ENCODE measurements around the gene PTPN3. TPM values are rescaled to one million over a fixed set of nuclear protein-coding genes. Genes with fewer than 3 reads are reported as not detected.

PTPN3 gene
- total and polyA plus RNA-seq, 10 of the 15 experiments (the other 5 are each of a cell fraction or from before 2014, with no cell fraction given), result 0.18 to 1.3 (median 0.39) TPM

DNA sequence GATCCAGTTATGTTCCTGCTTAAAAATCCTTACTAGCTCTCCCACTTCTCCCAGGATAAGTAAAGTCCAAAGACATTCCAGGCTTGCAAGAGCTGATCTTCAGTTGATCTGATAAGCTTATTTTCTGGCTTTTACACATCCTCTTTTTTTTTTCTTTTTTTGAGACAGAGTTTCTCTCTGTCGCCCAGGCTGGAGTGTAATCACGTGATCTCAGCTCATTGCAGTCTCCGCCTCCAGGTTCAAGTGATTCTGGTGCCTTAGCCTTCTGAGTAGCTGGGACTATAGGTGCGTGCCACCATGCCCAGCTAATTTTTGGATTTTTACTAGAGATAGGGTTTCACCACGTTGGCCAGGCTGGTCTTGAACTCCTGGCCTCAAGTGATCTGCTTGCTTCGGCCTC lies 37.3 kb upstream of the PTPN3 start (continued):
- no peak for TF ChIP-seq ZNF687 (IDR thresholded peaks at IDR 0.05)

GRCh38 chr9:109534151-109534550 lies 36.0 kb upstream of the PTPN3 start:
- Histone ChIP-seq H3K27ac (ENCODE audit: control insufficient read depth, insufficient read depth) (no peak overlapping the region), H3K4me1 (ENCODE audit: control insufficient read depth, insufficient read depth, low read length) (no peaks in the 10 kb centered on the region), H4K20me1 (ENCODE audit: control insufficient read depth, insufficient read depth) (no peaks in the 10 kb centered on the region), H3K36me3 (ENCODE audit: control insufficient read depth in 2 of 2, insufficient read depth in 2 of 2, low read length in 1 of 2) (no peaks in the 10 kb centered on the region), H3K9me3 (replicated peaks; ENCODE audit: control insufficient read depth, insufficient read depth, low read length) (no peaks in the 10 kb centered on the region), H3K4me2 (ENCODE audit: control insufficient read depth, insufficient read depth) (no peak overlapping the region), H2AFZ (ENCODE audit: control insufficient read depth, low read depth, low read length) (no peak overlapping the region), H3K27me3 (replicated peaks in 1 of 2; ENCODE audit: control insufficient read depth in 2 of 2, insufficient read depth in 2 of 2, low read length in 1 of 2) (no peaks in the 10 kb centered on the region; a peak in 1 of 4 replicates), H3K9ac (ENCODE audit: control insufficient read depth, insufficient read depth, low read length) (no peak overlapping the region), H3K79me2 (ENCODE audit: control insufficient read depth, insufficient read depth, low read length) (no peaks in the 10 kb centered on the region), H3K4me3 (no peak overlapping the region)
- WGBS (ENCODE audit: insufficient coverage, insufficient replicate concordance, low lambda C conversion rate, missing lambda C conversion rate), result 84% methylated on average over 24 of the region's 36 CpGs
- ChIA-PET POLR2A (no interaction called here), RAD21 (ENCODE audit: unreplicated experiment) (no interaction called here), SMC1A (ENCODE audit: uncharacterized antibody, unreplicated experiment) (no interaction called here), CTCF (no interaction called here)
- BruUV-seq (replicated peaks), result no TSS peak
- DNase-seq (ENCODE audit: low read depth, low spot score) (no peak), FAIRE-seq (no peak), ATAC-seq (no peak)
- TF ChIP-seq HDGF (IDR thresholded peaks at IDR 0.05) (no peak), WRNIP1 (IDR thresholded peaks at IDR 0.05; ENCODE audit: borderline replicate concordance, low read depth, low read length) (no peak), GABPA (IDR thresholded peaks at IDR 0.05; ENCODE audit: low read depth) (no peak), IRF4 (IDR thresholded peaks at IDR 0.05; ENCODE audit: low read depth, low read length) (no peak), IKZF2 (IDR thresholded peaks at IDR 0.05) (no peak), SRF (IDR thresholded peaks at IDR 0.05; ENCODE audit: low read depth in 2 of 2, low read length in 2 of 2) (no peak), POLR2A (IDR thresholded peaks at IDR 0.05; ENCODE audit: low read depth, low read length) (no peak), PAX8 (IDR thresholded peaks at IDR 0.05) (no peak), FOS (IDR thresholded peaks at IDR 0.05; ENCODE audit: borderline replicate concordance, extremely low read depth, insufficient read length) (no peak), E2F4 (IDR thresholded peaks at IDR 0.05; ENCODE audit: low read depth, low read length) (no peak), MAX (IDR thresholded peaks at IDR 0.05; ENCODE audit: low read depth, low read length) (no peak), BCL11A (IDR thresholded peaks at IDR 0.05; ENCODE audit: low read depth, low read length) (no peak), SUZ12 (IDR thresholded peaks at IDR 0.05; ENCODE audit: unreplicated experiment) (no peak), MEF2B (IDR thresholded peaks at IDR 0.05; ENCODE audit: partially characterized antibody, poor library complexity, severe bottlenecking) (no peak), RBBP5 (conservative IDR thresholded peaks at IDR 0.05) (no peak)
- intact Hi-C loops (cut with micrococcal nuclease; ENCODE audit: unreplicated experiment), result no loop called here
- in situ Hi-C loops (cut with MboI), result no loop called here

Measured in GM12878 (cell line).